NCI-H1048 (cell line): ENCODE data around the gene COBLL1.
"Not testable (repeated sequence)": the region's sequence is repeated elsewhere in the genome, so short reads cannot be mapped to it uniquely, and the experiment has no call there.

Source experiments
- DNase-seq: peaks from one replicate; lab custom pipeline; 2025; lab: John Stamatoyannopoulos, UW

The COBLL1 gene, protein sequence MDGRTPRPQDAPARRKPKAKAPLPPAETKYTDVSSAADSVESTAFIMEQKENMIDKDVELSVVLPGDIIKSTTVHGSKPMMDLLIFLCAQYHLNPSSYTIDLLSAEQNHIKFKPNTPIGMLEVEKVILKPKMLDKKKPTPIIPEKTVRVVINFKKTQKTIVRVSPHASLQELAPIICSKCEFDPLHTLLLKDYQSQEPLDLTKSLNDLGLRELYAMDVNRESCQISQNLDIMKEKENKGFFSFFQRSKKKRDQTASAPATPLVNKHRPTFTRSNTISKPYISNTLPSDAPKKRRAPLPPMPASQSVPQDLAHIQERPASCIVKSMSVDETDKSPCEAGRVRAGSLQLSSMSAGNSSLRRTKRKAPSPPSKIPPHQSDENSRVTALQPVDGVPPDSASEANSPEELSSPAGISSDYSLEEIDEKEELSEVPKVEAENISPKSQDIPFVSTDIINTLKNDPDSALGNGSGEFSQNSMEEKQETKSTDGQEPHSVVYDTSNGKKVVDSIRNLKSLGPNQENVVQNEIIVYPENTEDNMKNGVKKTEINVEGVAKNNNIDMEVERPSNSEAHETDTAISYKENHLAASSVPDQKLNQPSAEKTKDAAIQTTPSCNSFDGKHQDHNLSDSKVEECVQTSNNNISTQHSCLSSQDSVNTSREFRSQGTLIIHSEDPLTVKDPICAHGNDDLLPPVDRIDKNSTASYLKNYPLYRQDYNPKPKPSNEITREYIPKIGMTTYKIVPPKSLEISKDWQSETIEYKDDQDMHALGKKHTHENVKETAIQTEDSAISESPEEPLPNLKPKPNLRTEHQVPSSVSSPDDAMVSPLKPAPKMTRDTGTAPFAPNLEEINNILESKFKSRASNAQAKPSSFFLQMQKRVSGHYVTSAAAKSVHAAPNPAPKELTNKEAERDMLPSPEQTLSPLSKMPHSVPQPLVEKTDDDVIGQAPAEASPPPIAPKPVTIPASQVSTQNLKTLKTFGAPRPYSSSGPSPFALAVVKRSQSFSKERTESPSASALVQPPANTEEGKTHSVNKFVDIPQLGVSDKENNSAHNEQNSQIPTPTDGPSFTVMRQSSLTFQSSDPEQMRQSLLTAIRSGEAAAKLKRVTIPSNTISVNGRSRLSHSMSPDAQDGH

DNA sequence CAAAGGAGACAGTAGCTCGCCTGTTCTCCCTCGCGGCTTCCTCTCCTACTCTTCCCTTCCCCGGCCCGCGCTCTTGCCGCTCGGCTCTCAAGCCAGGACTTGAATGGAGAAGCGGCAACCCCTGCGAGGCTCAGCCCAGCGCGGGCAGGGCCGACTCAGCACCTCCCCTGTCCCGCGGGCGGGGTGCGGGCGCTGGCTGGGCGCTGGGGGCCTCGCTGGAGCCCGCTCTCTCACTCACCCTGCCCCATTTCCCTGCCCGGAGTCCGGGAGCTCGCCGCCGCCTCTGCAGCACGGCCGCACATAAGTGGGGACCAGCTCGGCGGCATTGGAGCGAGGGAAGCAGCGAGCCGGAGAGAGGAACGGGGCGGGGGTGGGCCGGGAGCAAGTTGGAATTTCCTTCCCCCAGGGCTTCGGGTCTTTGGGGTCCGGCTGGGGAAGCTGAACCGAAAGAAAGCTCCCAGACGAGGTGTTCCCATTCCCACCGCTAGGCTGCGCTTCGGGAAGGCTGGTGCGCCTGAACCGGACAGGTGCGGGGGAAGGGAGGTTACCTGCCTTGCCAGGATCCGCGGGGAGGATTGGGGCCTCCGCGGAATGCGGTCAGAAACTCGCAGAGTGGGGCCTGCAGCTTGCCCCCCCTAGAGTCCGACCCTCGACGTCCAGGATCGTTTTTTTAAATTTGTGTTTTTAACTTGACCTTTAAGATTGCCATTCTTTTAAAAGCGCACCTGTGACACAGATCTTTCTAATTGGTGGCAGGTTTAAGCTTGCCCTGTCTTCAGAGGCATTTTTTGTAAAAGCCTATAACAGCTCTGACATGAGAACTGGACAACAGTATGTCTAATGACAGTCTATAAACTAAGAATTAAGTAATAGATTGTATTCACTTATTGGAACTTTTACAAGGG is at the start of gene COBLL1:
Gene COBLL1, minus strand, starts transcription at position 105 of the 905 bp plus-strand sequence. CDS start 627 bp downstream, outside the sequence.
- peak; percentile 71 for DNase-seq

DNA sequence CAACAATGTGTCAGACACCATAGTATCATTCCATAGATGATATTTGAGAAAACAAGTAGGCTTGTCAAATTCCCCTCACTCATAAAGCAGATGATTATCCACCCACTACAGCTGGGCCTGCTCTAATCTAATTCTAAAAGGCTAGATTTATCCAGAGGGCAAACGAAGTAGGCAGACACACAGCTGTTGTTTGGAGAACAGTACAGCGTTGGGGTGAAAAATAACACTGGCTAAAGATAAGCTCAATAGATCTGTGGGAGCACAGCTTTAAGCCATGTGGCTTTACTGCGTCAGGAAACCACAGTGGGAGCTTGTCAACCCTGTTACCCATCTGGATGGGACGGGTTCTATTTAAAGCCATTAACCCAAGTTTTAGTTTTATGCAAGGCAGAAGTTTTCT is 48.9 kb upstream of the COBLL1 start:
- no peak for DNase-seq

DNA sequence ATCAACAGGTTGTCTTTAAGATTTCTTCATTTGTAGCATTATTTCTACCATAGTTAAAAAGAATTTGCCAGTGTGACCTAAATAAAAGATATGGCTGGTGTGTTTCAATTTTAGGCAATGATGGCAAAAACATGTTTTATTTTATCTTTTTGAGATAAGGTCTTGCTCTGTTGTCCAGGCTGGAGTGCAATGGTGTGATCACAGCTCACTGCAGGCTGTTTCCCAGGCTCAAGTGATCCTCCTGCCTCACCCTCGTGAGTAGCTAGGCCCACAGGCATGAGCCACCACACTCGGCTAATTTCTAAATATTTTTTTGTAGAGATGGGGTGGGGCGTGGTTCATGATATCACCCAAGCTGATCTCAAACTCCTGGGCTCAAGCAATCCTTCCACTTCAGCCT is 47.0 kb upstream of the COBLL1 start:
- DNase-seq, result no peak

DNA sequence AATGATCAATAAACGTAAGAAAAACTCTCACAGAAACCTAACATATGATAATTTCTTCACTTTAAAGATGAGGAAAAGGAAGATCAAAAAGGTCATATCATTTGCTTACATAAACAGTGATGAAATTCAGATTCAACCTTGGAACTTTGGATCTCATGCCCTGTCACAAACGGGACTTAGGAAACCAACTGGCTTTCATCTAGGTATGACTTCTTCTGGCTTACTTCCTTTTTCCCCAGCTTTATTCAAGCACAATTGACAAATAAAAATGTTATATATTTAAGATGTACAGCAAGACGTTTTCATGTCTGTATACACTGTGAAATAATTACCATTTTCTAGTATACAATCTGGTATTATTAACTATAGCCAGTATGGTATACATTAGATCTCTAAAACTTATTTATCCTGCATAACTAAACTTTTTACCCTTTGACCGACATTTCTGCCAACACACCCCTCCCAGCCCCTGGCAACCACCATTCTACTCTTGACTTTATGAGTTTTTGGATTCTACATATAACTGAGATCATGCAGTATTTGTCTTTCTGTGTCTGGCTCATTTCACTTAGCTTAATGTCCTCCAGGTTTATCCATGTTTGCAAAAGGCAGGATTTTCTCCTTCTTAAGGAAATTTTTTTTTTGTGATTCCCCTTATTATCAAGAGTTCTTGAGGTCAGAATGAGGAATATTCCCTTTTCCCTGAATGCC is 46.0 kb upstream of the COBLL1 start:
- DNase-seq, result no peak

DNA sequence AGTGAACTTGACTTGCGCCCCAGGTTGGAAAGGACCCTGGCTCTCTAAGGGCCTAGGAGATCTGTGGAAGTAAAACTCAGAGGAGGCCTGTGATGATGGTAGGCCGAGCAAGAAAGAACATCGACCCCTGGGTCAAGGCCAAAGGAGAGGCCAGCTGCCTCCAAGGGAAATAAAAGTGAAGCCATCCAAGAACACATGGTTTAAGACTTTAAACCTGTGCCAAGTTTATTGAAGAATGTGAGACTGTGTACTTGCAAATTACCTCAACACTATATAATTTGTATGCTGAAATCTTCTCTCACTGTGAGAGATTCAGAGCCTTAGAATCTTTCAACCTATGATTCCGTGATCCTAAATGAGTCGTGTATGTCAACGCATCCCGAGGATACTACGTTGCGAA is 40.7 kb upstream of the COBLL1 start:
- no peak for DNase-seq

DNA sequence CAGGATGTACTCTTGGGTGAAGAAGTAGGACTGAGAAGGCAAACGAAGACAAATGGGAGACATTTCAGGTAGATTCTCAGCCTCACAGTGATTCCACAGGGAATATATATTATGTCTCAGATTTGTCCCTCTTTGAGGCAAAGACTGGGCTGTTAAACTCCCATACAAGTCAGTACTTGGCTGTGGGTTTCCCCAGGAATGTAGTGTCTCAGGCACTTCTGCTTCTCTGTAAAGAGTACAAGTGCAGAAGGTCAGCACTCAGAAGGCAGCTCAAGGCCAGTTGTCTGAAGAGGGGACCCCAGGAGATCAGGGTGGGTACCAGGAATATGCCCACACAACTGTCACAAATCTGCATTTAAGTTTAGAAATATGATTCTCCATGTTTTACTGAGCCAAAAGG is 39.9 kb upstream of the COBLL1 start:
- no peak for DNase-seq

DNA sequence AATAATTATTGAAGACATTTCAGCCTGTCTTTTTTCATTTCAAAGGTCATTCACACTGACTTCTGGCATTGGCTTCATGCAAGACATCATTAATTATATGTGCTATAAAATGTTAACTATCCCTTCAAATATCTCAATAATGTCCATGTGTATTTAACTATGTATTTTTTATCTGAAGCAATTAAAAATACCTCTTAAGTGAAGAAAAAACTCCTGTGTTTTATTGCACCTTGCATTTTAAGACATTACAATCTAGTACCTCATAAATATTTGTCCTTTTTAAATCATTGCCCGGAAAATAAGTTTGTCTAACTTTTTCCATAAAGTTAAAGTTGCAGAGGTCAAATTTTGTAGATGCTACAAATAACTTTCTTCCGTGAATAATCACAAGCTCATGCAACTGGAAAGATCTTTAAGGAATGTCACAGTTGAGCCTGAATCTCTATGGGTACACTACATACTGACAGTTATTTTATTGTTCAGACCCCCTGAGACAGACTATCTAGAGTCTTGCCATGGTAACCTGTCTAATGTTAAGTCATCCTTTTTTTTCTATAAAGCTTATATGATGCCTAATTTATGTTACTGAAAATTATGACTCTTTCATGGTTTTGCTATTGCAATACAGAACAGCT is 38.4 kb upstream of the COBLL1 start:
- DNase-seq, result no peak

DNA sequence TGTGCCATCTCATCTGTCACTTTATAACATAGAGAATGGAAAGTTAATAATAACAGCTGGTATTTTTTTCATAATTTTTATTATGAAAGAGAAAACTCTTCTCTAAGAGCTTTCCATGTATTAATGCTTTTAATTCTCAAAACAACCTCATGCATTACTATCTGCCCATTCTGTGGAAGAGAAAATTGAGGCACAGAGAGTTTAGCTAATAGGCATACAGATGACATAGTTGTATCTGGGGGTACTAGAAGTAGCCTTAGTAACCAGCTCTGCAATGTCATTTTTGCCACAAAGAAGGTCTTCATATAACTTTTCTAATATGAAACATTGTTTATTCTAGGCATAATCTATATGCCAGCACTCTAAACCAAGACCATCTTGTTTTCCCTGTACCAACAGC is 36.3 kb upstream of the COBLL1 start:
- no peak for DNase-seq

DNA sequence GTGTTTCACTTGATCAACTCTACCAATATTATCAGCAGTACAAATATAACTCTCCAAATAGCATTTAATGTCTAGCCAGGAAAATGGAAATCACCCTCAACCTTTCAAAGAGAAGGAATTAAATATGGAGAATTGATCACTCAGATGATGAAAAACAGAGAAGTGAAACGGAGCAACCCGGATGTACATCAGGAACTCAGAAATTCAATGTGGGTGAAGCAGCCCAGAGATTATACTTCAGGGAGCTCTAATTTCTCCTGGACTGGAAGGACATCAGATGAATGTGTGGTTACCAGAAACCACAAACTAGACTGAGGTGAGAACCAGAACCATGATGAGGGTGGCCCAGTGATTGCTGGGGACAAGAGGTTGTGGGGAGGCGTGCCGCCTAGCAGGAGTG is 35.5 kb upstream of the COBLL1 start:
- no peak for DNase-seq

DNA sequence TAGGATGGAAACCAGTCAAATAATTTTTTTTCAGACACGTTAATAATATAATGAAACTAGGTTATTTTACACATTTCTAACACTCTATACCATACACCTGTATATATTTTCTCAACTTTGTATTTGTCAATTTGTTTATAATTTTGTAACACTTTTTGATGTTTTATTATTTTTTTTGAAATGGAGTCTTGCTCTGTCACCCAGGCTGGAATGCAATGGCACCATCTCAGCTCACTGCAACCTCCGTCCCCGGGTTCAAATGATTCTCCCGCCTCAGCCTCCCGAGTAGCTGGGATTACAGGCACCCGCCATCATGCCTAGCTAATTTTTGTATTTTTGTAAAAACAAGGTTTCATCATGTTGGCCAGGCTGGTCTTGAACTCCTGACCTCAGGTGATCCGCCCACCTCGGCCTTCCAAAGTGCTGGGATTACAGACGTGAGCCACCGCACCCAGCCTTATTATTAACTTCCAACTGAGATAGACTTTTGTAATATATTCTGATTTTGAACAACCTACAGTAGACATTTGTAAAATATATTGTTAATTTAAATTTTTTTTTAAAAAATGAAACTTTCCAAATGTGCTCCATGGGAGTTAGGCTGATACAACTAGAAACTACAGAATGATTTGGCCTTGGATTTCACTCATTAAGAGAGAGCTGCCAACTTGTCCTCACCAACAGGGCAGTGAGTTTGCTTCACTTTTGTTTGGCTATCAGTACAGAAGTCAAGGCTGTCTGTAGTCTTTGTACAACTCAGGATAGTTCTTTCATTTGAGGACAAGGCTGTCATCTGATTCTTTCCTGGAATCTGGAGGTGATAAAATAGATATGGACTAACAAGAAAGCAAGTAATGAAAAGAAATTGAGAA is 33.9 kb upstream of the COBLL1 start:
- DNase-seq, result no peak

DNA sequence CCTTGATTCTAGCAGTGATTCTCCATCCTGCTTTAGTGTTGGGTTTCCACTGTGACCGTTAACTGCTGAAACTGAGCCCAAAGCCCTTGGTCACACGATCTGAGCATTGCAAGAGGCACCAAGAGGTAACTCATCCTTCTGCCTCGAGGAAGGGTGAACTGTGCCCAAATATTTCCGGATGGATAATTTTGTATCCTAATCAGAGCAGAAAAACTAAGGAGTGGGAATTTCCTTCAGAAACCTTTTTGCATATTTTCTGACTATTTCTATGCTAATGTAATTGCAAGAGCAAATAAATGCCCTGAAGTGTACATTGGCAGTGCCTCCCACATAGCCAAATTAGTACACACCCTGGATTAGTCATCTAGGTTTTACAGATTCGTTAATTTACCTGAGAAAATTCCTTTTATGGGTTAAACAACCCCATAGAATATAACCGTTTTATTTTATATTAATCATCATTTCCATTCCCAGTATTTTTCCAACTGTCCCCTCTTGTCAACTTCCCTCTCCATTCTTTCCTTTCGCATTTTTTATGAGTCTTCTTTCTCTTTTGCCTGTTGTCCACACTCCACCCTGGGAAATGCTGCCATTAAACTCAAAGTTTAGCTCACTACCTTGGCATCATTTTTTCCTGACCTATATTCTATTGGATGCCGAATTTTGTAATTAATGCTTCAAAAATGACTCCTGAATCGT is 31.7 kb upstream of the COBLL1 start:
- DNase-seq, result no peak

DNA sequence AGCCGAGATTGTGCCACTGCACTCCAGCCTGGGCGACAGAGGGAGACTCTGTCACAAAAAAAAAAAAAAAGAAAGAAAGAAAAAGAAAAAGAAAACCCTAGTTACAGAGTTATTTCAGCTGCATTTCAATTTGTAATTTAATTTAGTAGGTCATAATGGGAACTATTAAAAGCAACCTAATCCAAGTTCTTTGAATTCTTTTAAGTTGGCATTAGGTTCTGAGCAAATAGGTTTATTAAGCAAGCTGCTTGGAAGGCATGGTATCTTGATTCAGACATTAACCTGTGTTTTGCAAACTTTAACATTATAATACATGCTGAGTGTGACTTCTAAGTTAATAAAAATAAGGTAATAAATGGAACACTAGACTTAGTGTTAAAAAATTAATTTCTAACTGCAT is 29.8 kb upstream of the COBLL1 start:
- no peak for DNase-seq

DNA sequence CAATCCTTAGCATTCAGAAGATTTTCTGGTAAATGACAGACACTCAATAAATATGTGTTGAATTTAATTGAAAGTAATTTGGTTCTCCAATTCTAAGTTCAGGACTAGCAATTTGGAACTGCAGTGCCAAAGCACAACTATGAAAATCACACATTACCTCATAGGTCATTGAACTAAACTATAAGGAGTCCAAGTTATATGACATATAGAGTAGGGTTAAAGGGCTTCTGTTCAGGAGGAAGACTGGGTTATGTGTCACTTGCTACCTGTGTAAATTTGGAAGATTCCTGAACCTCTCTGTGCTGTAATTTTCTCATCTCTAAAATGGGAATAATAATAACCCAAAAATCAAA is 27.8 kb upstream of the COBLL1 start:
- DNase-seq, result no peak

DNA sequence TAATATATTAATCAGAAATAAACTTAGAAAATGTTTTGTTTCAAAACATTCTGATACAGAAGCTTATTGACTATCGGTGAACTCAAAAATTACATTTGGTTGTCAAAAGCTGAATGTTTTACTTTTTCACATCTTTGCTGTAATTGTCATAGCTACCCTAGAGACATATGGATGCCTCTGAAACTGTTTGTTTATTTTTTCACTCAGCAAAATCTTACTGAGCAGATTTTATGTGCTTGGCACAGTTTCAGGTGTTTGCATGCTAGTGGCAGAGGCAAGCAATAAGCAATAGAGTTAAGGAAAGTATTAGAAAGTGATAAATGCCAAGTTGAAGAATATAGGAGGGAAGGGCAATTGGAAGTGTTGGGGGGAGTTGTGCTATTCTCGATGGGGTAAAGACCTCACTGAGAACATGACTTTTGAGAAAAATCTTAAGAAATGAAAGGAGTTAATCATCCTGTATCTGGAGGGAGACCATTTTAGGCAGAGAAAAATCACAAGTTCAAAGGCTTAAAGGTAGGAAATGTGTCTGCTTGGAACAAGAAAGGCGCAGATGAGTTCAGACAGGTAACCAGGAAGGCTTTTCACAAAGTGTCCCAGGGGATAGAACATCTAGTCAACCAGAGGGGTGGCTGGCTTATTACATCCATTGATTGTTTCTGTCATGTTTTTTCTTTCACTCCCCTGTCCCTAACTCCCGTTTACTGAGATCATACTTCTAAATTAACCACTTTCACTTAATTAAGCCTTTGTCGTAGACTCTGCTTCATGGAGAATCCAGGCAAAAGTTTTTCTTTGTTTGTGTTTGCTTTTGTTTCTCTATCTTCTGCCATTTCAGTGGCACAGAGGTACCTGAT is 27.2 kb upstream of the COBLL1 start:
- no peak for DNase-seq

DNA sequence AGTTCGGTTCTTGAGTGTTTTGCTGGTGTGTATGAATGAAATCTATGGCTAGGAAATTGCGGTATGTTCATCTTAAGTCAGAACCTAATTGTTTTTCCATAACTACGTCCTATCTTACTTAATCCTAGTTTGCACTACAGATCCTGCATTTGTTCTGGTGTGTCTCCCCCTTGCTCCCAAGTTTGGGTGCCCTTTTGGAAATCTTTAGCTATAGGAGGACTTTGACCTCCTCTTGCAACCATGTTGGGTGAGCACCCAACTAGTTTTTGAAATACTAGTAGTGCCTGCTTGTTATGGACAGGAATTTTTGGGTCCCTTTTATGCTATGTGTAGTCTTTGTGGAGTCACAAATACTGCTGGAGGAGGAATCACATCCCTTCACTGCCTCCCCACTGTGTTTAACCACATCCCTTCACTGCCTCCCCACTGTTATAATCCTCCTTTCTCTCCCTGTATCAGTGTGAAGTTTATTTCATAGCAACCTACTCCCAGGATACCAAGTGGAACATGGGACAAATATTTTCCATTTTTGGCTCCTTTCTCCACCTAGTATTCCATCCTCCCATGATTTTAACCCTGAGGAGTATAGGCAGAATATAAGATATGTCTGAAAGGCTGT is 26.3 kb upstream of the COBLL1 start:
- DNase-seq, result no peak

DNA sequence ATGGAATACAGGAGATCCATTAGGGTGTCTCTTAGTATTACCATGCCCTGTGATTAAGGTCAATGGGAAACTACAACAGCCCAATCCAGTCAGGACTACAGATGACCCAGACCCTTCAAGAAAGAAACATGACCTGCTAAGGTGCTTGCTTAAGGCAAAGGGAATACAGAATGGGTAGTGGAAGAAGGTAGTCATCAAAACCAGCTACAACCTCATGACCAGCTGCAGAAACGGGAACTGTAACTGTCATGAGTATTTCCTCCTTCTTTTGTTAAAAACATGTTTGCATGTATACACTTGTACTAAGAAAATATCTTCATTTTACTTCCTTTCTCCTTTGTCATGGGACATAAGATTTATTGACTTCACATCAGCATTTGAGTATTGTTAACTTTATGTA is 24.8 kb upstream of the COBLL1 start:
- not testable (repeated sequence) for DNase-seq

DNA sequence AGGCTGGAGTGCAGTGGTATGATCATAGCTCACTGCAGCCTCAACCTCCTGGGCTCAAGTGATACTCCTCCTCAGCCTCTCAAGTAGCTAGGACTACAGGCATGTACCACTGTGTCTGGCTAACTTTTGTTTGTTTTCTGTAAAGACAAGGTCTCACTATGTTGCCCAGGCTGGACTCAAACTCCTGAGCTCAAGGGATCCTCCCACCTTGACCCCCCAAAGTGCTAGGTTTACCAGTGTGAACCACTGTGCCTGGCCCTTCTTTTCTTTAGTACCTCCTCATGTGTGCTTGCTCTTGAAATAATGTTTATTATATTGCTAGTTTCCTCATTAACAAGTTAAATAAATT is 19.0 kb upstream of the COBLL1 start:
- DNase-seq, result no peak
